Colonic mucosa (tissue), 4 donors: ENCODE measurements around the gene KCNK3. TPM values are rescaled to one million over a fixed set of nuclear protein-coding genes. Genes with fewer than 3 reads are reported as not detected.

ENCODE experiments used
- DNase-seq: peaks from one replicate; pipeline ENCODE4 v3.0.0-alpha.2; 2020
- H3K27ac ChIP-seq: fragments of 200-600 bp; one replicate; pipeline ENCODE4 v1.8.0; 2021
- H3K27me3 ChIP-seq: fragments of 200-600 bp; one replicate; pipeline ENCODE4 v1.8.0; 2021
- H3K36me3 ChIP-seq: fragments of 200-600 bp; one replicate; pipeline ENCODE4 v1.8.0; 2021
- H3K4me1 ChIP-seq: fragments of 200-600 bp; one replicate; pipeline ENCODE4 v1.8.0; 2021; ENCODE audit warnings: mild to moderate bottlenecking
- H3K4me3 ChIP-seq: fragments of 200-600 bp; one replicate; pipeline ENCODE4 v1.8.0; 2021
- H3K9ac ChIP-seq, 2 donors: one replicate each; pipeline ENCODE4 v1.7.0; 2013; ENCODE audit warnings: control low read depth in 2 of 2, low read depth in 2 of 2, low read length in 2 of 2
- H3K9me3 ChIP-seq: fragments of 200-600 bp; one replicate; pipeline ENCODE4 v1.8.0; 2021
- CTCF ChIP-seq: fragments of 200-600 bp; IDR thresholded peaks from one replicate; pipeline ENCODE4 v1.8.0; 2022; ENCODE audit warnings: antibody characterized with exemption, mild to moderate bottlenecking
- intact Hi-C: fragments of 100-400 bp; cut with DNase I; formaldehyde crosslinking; loops from one replicate; pipeline ENCODE4 v1.14.1; 2022
- total RNA-seq, 2 donors: library from RNA; stranded (reverse); fragmentation: NEBNext Ultra II Directional in 1 of 2; extraction: Animal tissue kit (Norgen Biotek cat#: 25700) in 1 of 2; gene quantifications; one replicate each; pipeline ENCODE4 v1.2.1, GENCODE V29; 2021
- donor health status: healthy.
- donor health status: DM: no; HTN: no; CAD: no.
- donor health status: DM: no; HTN: no; CAD: no.

The KCNK3 gene
- total RNA-seq, 2 donors from 2014 or later = 1.2 to 1.5 TPM

GRCh38 chr2:26672112-26672817 lies 20.3 kb upstream of the KCNK3 start:
- Histone ChIP-seq H3K4me3 (no peak overlapping the region), H3K36me3 (no peaks in the 10 kb centered on the region), H3K27me3 (no peaks in the 10 kb centered on the region), H3K9me3 (no peaks in the 10 kb centered on the region), H3K27ac (no peak overlapping the region), H3K4me1 (no peaks in the 10 kb centered on the region), H3K9ac (no peak overlapping the region)
- no peak for DNase-seq
- intact Hi-C loops = no loop called here
- TF ChIP-seq CTCF = no peak

- H3K4me1 ChIP-seq = no peaks in the 10 kb centered on the region
- no peak overlapping the region for H3K9ac ChIP-seq
- H3K4me3 ChIP-seq = no peak overlapping the region
- no peak overlapping the region for H3K27ac ChIP-seq
- H3K9me3 ChIP-seq = no peaks in the 10 kb centered on the region
- no peak for DNase-seq
- H3K27me3 ChIP-seq = no peaks in the 10 kb centered on the region
- intact Hi-C loops = no loop called here
- H3K36me3 ChIP-seq = no peaks in the 10 kb centered on the region
- no peak for TF ChIP-seq CTCF
These were observed 19.6 kb upstream of the KCNK3 start for GRCh38 chr2:26672818-26673393.

GRCh38 chr2:26674002-26674751 lies 18.3 kb upstream of the KCNK3 start:
- Histone ChIP-seq H3K27ac (no peak overlapping the region), H3K9ac (no peak overlapping the region), H3K9me3 (no peaks in the 10 kb centered on the region), H3K4me1 (no peaks in the 10 kb centered on the region), H3K4me3 (no peak overlapping the region), H3K27me3 (no peaks in the 10 kb centered on the region), H3K36me3 (no peaks in the 10 kb centered on the region)
- intact Hi-C loops = no loop called here
- no peak for TF ChIP-seq CTCF
- DNase-seq = no peak

GRCh38 chr2:26674771-26675170 lies 17.8 kb upstream of the KCNK3 start:
- Histone ChIP-seq H3K9ac (no peak overlapping the region), H3K4me3 (no peak overlapping the region), H3K27ac (no peak overlapping the region), H3K27me3 (no peaks in the 10 kb centered on the region), H3K9me3 (no peaks in the 10 kb centered on the region), H3K4me1 (no peaks in the 10 kb centered on the region), H3K36me3 (no peaks in the 10 kb centered on the region)
- DNase-seq = no peak
- TF ChIP-seq CTCF = no peak
- intact Hi-C loops = no loop called here

GRCh38 chr2:26675651-26676255 lies 16.8 kb upstream of the KCNK3 start:
- no peak overlapping the region for H3K4me3 ChIP-seq

More at GRCh38 chr2:26675651-26676255, 16.8 kb upstream of the KCNK3 start:
- Histone ChIP-seq H3K9ac (no peak overlapping the region), H3K9me3 (no peaks in the 10 kb centered on the region), H3K36me3 (no peaks in the 10 kb centered on the region), H3K27ac (no peak overlapping the region), H3K27me3 (no peaks in the 10 kb centered on the region), H3K4me1 (no peaks in the 10 kb centered on the region)
- no peak for DNase-seq
- TF ChIP-seq CTCF = no peak
- intact Hi-C loops = no loop called here
